HG03442 (cell line): ENCODE data around the gene STIL.
"Not testable (repeated sequence)": the region's sequence is repeated elsewhere in the genome, so short reads cannot be mapped to it uniquely, and the experiment has no call there.

Source experiments
- ATAC-seq: cut with Tn5 transposase; IDR thresholded peaks from one replicate; pipeline ENCODE4 v1.9.1; 2021; ENCODE audit warnings: mild to moderate bottlenecking, moderate library complexity; ENCODE audit not compliant: unreplicated experiment

STIL gene

GRCh38 chr1:47323599-47324031, 9.7 kb upstream of the STIL start:
- ATAC-seq = no peak

GRCh38 chr1:47319968-47320367, 6.0 kb upstream of the STIL start:
- ATAC-seq = not testable (repeated sequence)

DNA sequence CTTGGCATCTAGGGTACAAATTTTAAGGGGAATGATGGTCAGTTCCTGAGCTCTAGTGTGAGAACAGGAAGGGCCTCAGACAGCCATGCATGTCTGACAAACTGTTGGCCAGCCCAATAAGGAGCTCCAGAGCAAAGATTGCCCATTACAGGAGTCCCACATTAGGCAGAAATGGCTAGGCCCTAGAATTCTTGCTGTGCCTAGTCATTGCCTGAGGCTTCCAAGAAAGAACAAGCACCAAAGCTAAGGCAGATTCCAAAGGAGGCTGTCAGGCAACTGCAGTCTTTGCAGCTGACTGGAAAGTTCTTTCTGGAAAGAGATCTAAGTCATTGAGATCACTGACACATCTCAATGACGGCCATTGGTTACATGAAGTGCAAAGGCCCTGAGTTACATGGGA, 3.9 kb upstream of the STIL start:
- ATAC-seq = no peak

DNA sequence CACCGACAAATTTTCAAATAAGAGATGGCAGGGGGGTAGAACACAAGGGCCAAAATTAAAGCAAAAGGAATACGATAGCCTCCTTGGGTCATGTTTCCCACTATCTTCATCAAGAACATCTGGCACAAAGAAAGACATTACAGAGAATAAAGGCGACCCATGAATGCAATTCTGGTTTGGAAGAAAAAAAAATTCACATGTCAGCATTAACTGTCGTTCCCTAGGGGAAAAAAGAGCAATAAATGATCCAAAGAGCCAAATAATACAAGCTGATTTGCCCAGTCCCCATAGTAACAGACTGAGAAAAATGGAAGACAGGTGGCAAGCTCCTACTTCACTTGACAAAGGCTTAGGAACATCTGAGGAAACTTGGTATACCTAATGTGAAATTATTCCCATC, 4.5 kb downstream of the STIL start:
- no peak for ATAC-seq

DNA sequence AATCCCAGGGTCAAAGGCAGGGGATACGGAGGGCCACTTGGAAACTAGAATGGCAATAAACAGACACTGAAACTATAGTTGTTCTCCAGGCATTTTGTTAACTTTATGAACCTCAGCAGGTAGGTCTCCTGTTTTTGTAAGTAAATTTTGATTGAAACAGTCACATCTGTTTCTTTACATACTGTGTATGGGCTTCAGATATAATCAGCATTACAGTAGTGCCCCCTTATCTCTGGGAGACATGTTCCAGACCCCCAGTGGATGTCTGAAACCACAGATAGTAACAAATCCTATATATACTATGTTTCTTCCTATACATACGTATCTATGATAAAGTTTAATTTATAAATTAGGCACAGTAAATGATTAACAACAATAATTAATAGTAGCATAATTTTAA, 11.5 kb downstream of the STIL start:
- ATAC-seq = no peak

DNA sequence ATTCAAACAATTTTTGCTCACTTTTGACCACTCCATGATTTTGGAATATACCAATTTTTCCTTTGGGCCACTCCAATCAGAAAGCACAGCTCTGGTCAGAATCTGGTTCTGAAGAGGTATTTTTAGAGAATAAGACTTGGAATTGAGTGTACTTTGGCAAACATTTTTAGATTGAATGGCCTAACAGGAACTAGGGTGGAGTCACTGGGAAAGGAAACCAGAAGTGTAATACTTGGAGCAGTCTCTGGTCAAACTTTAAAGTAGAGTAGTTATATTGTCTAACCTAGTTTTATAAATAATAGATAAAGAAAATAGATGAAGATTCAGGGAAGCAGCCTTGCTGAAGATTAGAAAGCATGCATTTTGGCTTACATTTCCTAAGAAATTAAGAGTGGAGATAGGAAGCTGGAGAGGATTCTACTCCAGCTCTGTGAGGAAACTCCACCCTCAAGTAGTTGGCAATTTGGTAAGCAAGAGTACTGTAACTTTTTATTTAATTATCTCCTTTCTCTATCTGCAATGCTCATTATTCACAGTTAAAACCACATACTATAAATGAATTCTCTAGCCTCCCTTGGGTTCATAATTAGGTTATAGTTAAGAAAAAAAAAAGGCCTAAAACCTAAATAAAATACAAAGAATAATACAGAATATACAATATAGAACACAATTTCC, 15.8 kb downstream of the STIL start:
- no peak for ATAC-seq

DNA sequence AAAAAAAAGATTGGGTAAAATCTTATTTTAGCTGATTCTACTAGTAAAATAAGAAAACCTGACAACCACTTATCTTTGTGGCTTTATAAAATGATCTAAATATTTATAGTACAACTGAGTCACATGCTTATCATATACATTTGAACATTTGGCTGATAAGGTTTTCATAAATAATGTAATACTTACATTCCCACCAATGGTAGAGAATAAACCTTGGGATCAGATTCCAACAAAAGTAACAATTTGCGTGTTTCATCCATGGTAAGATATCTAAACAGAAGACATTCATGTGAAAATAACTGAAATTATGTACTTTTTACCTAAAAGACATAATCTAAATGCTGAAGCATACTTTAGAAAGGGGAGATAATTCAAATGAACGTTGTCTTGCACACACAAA, 18.4 kb downstream of the STIL start:
- no peak for ATAC-seq

GRCh38 chr1:47294863-47295262, 19.1 kb downstream of the STIL start:
- not testable (repeated sequence) for ATAC-seq

DNA sequence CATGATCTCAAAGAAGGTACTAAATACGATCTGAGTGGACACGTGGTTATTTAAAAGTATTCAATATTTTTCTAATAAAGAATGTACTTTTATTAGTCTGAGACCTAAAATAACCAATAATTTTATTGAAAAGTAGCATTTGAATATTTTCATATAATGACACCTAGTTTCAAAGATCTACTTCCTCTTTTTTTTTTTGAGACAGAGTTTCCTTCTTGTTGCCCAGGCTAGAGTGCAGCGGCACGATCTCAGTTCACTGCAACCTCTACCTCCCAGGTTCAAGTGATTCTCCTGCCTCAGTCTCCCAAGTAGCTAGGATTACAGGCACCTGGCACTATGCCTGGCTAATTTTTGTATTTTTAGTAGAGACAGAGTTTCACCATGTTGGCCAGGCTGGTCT, 25.8 kb downstream of the STIL start:
- ATAC-seq = not testable (repeated sequence)

DNA sequence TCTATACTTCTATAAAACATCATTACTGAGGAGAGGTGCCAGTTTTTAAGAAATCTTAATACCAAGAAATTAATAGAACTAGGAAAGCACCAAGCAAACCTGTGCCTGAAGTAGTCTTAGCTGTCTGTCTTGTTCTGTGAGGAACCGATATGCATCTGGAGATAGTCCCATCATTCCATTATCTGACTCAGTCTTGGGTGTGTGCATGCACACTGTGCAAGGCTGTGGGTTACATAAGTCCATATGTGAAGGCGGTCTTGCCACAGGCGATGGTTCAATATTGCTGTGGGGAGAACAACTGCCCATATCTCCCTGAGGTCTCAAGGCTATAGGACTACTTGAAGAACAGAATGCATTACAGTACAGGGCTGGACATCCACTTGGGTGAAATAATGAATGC, 33.8 kb downstream of the STIL start:
- ATAC-seq = no peak

- no peak for ATAC-seq
Measured at GRCh38 chr1:47276850-47277249, 37.1 kb downstream of the STIL start.

DNA sequence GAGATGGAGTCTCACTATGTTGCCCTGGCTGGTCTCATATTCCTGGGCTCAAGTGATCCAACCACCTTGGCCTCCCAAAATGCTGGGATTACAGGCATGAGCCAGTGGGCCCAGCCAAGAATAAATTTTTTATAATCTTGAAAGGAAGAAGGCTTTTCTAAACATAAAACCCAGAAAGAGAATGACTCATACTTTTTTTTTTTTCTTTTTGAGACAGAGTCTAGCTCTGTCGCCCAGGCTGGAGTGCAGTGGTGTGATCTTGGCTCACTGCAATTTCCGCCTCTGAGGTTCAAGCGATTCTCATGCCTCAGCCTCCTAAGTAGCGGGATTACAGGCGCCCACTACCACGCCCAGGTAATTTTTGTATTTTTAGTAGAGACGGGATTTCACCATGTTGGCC, 38.1 kb downstream of the STIL start:
- not testable (repeated sequence) for ATAC-seq

DNA sequence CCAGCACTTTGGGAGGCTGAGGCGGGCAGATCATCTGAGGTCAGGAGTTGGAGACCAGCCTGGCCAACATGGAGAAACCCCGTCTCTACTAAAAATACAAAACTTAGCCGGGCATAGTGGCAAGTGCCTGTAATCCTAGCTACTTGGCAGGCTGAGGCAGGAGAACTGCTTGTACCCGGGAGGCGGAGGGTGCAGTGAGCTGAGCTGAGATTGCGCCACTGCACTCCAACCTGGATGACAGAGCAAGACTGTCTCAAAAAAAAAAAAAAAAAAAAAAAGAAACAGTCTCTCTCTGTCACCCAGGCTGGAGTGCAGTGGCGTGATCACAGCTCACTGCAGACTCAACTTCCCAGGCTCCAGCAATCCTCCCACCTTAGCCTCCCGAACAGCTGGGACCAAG, 48.4 kb downstream of the STIL start:
- ATAC-seq = not testable (repeated sequence)

- ATAC-seq = no peak
Measured at GRCh38 chr1:47262787-47263413, 51.0 kb downstream of the STIL start.

GRCh38 chr1:47257224-47257623, 56.7 kb downstream of the STIL start:
- ATAC-seq = no peak

DNA sequence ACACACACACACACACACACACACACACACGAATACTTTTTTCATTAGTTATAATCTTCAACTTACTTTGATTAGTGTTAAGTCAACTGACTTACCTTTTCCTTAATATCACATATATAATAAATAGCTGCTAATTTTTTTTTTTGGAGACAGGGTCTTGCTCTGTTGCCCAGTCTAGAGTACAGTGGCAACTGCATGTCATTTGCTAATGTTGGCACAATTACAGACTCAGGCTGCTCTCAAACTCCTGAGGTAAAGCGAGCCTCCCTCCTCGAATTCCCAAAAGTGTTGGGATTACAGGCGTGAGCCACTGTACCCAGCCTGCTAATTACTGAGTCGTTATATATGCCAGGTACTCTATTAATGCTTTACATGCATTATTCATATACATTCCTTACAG, 61.2 kb downstream of the STIL start:
- ATAC-seq = no peak

DNA sequence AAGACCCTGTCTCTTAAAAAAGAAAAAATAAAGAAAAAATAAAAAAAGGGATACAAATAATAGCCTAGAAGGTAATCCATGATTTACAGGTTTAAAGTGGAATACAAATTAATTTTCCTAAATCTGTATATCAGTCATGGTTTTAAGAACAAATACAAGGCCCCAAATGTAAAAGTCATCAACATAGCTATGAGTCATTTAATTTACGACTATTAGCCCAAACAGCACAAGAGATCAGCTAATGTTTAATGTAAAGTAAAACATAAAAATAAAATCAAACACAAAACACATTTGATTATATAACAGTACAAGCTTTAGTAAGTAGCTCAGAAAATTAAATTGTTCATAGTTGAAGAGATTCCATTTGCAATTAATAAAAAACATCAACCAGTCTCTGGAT, 61.6 kb downstream of the STIL start:
- ATAC-seq = no peak

GRCh38 chr1:47249755-47250154, 64.2 kb downstream of the STIL start:
- no peak for ATAC-seq

GRCh38 chr1:47244339-47244862, 69.5 kb downstream of the STIL start:
- no peak for ATAC-seq

DNA sequence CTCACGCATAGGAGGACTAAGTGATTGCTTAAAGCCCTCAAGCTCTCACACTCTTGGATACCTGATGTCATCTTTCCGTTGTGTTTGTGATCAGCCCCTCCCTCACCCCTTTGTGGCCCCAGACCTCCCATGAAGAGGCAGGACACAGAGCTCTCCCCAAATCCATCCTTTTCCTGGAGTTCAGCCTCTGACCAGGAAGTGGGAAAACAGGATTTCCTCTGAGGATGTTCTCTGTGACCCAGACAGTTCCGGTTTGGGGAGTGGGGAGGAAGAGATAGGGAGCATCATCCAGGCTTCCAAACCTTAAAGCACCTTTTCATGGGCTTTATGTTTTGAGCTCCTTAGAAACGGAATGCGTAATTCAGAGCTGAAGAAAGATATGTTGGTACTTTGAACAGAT, 70.0 kb downstream of the STIL start:
- ATAC-seq = no peak

DNA sequence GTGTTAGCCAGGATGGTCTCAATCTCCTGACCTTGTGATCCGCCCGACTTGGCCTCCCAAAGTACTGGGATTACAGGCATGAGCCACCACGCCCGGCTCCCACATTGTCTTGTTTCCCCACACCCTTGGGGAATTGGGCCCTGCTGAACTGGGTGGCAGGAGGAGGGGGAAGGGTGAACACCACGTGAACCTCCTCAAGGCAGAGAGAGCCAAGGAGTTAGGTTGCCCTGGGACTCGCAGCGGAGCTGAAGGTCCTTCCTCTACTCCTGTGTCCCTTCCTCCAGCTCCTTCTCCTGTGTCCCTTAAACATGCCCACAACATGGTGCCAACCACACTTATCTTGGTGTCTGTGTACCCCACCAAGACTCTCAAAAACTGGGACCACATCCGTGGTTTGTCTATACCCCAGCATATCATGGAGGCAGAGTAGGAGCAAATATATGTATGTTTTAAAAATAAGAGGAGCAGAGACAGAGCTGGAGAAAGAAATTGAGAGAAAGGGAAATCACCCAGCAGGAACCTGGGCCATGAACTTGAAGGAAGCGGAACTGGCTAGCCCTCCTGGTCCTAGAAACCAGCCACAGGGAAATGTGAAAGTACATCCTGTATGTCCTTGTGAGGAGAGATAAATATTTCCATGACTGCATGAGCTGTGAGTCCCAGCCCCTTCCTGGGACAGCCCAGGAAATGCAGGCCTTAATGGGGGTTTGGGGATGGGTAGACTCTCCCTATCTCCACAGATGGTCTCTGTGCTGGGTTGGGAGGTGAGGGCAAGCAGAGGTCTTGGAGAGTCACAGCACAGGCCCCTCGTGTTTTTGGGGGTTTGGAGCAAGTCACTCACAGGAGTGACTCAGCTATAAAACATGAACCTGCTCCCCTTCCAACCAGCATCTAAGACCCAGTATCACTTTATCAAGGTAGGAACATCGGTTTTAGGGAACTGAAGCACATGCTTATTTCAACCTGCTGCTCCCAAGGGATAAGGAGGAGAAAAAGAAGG, 72.5 kb downstream of the STIL start:
- ATAC-seq = no peak
